Stimulated activated CD4-positive, alpha-beta T cell treated with anti-CD3 and anti-CD28 coated beads, TNF-alpha, amount 100 ng/mL, for 48 hours (primary cell): ENCODE measurements around the gene TAS1R2.

Source experiments
- DNase-seq, 3 donors: peaks; one replicate each; pipeline ENCODE4 v3.0.0-alpha.2; 2020; ENCODE audit warnings: low read depth in 3 of 3

Gene TAS1R2

DNA sequence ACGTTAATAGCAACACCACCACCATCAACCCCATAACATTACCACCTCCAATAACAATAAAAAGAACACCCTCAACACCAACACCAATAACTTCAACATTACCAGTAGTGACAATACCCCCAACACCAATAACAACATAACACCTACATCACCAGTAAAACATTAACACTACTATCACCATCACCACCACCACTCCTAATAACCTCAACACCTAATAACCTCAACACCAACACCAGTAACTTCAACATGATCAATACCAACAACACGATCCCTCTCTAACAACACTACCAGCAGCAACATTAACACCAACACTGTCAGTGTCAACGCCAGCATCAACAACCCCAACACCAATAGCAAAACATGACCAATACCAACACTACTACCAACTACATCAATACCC, 57.2 kb downstream of the TAS1R2 start:
- no peak for DNase-seq

- no peak for DNase-seq
Observed at GRCh38 chr1:18800258-18800657, 59.2 kb downstream of the TAS1R2 start.

GRCh38 chr1:18799454-18799853, 60.0 kb downstream of the TAS1R2 start:
- DNase-seq, result no peak

DNA sequence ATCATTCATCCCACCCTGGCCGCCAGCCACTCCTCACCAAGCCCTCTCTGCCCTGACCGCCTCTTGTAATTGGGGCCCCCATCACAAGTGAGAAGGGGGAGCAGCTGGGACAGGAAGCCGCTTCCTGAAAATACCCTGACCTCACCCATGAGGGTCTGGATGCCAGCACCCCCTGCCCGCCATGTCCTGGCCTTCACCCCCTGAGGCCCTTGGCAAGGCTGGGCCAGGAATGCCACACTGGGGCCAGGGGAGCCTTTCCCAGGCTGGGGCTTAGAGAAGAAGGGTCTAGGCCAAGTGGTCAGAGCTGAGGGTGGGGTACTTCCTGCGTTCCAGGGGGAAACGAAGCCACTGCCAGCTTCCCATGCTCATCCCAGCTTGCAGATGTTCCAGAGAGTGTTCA, 60.5 kb downstream of the TAS1R2 start:
- no peak for DNase-seq

DNA sequence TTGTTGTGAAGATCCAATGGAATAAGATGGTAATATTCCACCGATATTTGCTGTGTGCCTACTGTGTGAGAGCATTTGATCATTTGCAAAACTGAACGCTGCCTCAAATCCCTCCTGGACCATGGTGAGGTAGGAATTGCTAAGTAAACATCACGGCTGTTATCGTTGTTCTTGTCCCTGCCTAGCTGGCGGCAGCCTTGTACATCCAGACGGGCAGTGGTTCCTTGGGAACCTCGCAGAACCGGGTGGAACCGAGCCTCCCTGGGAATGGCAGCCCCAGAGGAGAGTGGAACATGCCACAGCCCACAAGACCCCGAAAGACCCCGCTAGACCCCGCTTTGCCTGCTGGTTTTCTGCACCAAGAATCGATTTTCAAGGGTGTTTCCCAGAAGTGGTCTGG, 60.9 kb downstream of the TAS1R2 start:
- no peak for DNase-seq

GRCh38 chr1:18796950-18797349, 62.5 kb downstream of the TAS1R2 start:
- no peak for DNase-seq

DNA sequence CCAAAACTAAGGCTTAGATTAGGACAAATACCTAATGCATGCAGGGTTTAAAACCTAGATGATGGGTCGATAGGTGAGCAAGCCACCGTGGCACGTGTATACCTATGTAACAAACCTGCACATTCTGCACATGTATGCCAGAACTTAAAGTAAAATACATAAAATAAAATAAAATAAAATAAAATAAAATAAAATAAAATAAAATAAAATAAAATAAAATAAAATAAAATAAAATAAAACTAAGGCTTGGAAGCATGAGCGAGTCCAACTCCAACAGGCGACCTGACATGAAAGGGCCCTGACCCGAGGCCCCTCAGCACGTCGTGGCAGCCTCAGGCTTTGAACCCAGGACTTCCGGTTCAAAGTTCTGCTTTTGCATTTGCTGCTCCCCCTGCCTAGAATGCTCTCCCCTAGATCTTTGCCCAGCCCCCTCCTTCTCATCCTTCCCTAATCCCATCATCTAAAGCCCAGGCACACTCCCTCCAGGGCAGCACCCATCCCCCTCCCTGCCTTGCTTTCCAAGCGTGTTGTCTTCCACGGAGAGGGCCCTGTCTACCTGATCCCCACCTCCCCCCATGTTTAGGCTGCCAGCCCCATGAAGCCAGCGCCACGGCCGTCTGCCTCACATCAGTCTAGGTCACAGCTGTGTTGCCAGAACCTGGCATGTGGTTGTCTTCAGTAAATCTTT, 64.3 kb downstream of the TAS1R2 start:
- no peak for DNase-seq

- DNase-seq, result no peak
Observed at GRCh38 chr1:18794561-18794960, 64.9 kb downstream of the TAS1R2 start.

- no peak for DNase-seq
Observed at GRCh38 chr1:18794051-18794450, 65.4 kb downstream of the TAS1R2 start.

- no peak for DNase-seq
Observed at GRCh38 chr1:18793164-18793563, 66.3 kb downstream of the TAS1R2 start.

DNA sequence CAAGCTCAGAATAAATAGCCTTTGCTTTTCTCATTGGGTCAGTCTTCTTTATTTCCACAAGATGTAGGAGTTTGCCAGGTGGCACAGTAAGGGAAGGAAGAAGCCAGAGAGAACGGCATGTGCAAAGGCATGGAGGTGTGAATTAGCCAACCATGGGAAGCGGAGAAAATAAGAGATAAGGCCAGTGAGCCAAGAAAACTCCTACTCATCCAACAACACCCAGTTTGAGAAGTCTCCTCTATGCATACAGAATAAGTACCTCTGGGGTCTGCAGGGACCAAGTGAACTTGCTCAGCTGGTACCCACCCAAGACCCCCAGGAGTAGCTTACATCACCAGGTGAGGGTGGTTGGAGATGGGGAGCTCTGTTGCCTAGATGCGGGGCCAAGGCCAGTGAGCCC, 66.7 kb downstream of the TAS1R2 start:
- no peak for DNase-seq
